ENCODE results near the gene PGRMC2.
"Not testable (repeated sequence)": the region's sequence is repeated elsewhere in the genome, so short reads cannot be mapped to it uniquely, and the experiment has no call there.

Gene PGRMC2

GRCh38 chr4:128267745-128268144, 19.9 kb downstream of the PGRMC2 start:
- DNase-seq (ENCODE audit: low read depth) = no peak

- not testable (repeated sequence) for DNase-seq (ENCODE audit: low read depth)
These were observed 20.4 kb downstream of the PGRMC2 start for GRCh38 chr4:128267171-128267570.

GRCh38 chr4:128265550-128265949, 22.1 kb downstream of the PGRMC2 start:
- not testable (repeated sequence) for DNase-seq (ENCODE audit: low read depth)

GRCh38 chr4:128259889-128260288, 27.7 kb downstream of the PGRMC2 start:
- not testable (repeated sequence) for DNase-seq (ENCODE audit: low read depth)

- DNase-seq (ENCODE audit: low read depth) = not testable (repeated sequence)
These were observed 29.4 kb downstream of the PGRMC2 start for GRCh38 chr4:128258166-128258565.

GRCh38 chr4:128256539-128256938, 31.1 kb downstream of the PGRMC2 start:
- DNase-seq (ENCODE audit: low read depth) = no peak

GRCh38 chr4:128255906-128256305, 31.7 kb downstream of the PGRMC2 start:
- no peak for DNase-seq (ENCODE audit: low read depth)

GRCh38 chr4:128249787-128250668, 37.6 kb downstream of the PGRMC2 start:
- no peak for DNase-seq (ENCODE audit: low read depth)

- DNase-seq (ENCODE audit: low read depth) = no peak
These were observed 39.7 kb downstream of the PGRMC2 start for GRCh38 chr4:128247906-128248305.

GRCh38 chr4:128245391-128245790, 42.2 kb downstream of the PGRMC2 start:
- DNase-seq (ENCODE audit: low read depth) = not testable (repeated sequence)

GRCh38 chr4:128244379-128244778, 43.2 kb downstream of the PGRMC2 start:
- DNase-seq (ENCODE audit: low read depth) = no peak

GRCh38 chr4:128242601-128243000, 45.0 kb downstream of the PGRMC2 start:
- DNase-seq (ENCODE audit: low read depth) = no peak

- no peak for DNase-seq (ENCODE audit: low read depth)
These were observed 45.6 kb downstream of the PGRMC2 start for GRCh38 chr4:128241981-128242380.

- DNase-seq (ENCODE audit: low read depth) = peak; percentile 99
These were observed 46.1 kb downstream of the PGRMC2 start for GRCh38 chr4:128241425-128241913.

- DNase-seq (ENCODE audit: low read depth) = no peak
These were observed 46.6 kb downstream of the PGRMC2 start for GRCh38 chr4:128241019-128241418.

- DNase-seq (ENCODE audit: low read depth) = no peak
These were observed 52.8 kb downstream of the PGRMC2 start for GRCh38 chr4:128234836-128235235.

GRCh38 chr4:128232719-128233118, 54.9 kb downstream of the PGRMC2 start:
- no peak for DNase-seq (ENCODE audit: low read depth)

- no peak for DNase-seq (ENCODE audit: low read depth)
These were observed 58.5 kb downstream of the PGRMC2 start for GRCh38 chr4:128228845-128229795.

- DNase-seq (ENCODE audit: low read depth) = no peak
These were observed 59.5 kb downstream of the PGRMC2 start for GRCh38 chr4:128227991-128228571.

- DNase-seq (ENCODE audit: low read depth) = peak; percentile 45
These were observed 62.5 kb downstream of the PGRMC2 start for GRCh38 chr4:128225148-128225547.

GRCh38 chr4:128221586-128221985, 66.0 kb downstream of the PGRMC2 start:
- no peak for DNase-seq (ENCODE audit: low read depth)

Data from HS-5 (cell line).